Measurements from ENCODE around the gene VPS41.
"Not testable (repeated sequence)": the region's sequence is repeated elsewhere in the genome, so short reads cannot be mapped to it uniquely, and the experiment has no call there.

Gene VPS41

GRCh38 chr7:38953227-38953626 lies 44.2 kb upstream of the VPS41 start:
- TF ChIP-seq EZH2 (optimal IDR thresholded peaks at IDR 0.05; ENCODE audit: low read depth, low read length) (no peak), EZH2phosphoT487 (IDR thresholded peaks at IDR 0.05; ENCODE audit: low read length) (no peak), CTCF (IDR thresholded peaks at IDR 0.05; ENCODE audit: low read length) (no peak)
- Histone ChIP-seq H3K27me3 (replicated peaks; ENCODE audit: insufficient read depth, low read length) (no peaks in the 10 kb centered on the region), H3K9ac (ENCODE audit: low read length) (no peak overlapping the region), H3K4me3 (ENCODE audit: low read length) (no peak overlapping the region), H3K9me3 (replicated peaks; ENCODE audit: insufficient read depth, low read length) (no peaks in the 10 kb centered on the region), H3K4me1 (ENCODE audit: low read length) (no peaks in the 10 kb centered on the region), H3K27ac (ENCODE audit: low read length) (no peak overlapping the region), H3K4me2 (ENCODE audit: low read depth, low read length) (no peak overlapping the region), H3F3A (ENCODE audit: insufficient read depth, low read length) (no peaks in the 10 kb centered on the region), H3K36me3 (replicated peaks; ENCODE audit: insufficient read depth, low read length) (no peaks in the 10 kb centered on the region), H3K79me2 (ENCODE audit: low read length) (no peaks in the 10 kb centered on the region), H2AFZ (ENCODE audit: low read length) (no peak overlapping the region), H4K20me1 (ENCODE audit: insufficient read depth, low read length) (no peaks in the 10 kb centered on the region), H3K9me2 (replicated peaks; ENCODE audit: insufficient read depth, low read length) (no peaks in the 10 kb centered on the region)
- no peak for DNase-seq

GRCh38 chr7:38951213-38951612 lies 42.2 kb upstream of the VPS41 start:
- H4K20me1 ChIP-seq (ENCODE audit: insufficient read depth, low read length), result no peaks in the 10 kb centered on the region
- H3F3A ChIP-seq (ENCODE audit: insufficient read depth, low read length), result no peaks in the 10 kb centered on the region
- DNase-seq, result no peak
- no peak overlapping the region for H3K9ac ChIP-seq (ENCODE audit: low read length)
- H3K4me1 ChIP-seq (ENCODE audit: low read length), result no peaks in the 10 kb centered on the region
- H3K27ac ChIP-seq (ENCODE audit: low read length), result no peak overlapping the region
- TF ChIP-seq EZH2phosphoT487 (IDR thresholded peaks at IDR 0.05; ENCODE audit: low read length), result no peak
- TF ChIP-seq CTCF (IDR thresholded peaks at IDR 0.05; ENCODE audit: low read length), result no peak
- no peak for TF ChIP-seq EZH2 (optimal IDR thresholded peaks at IDR 0.05; ENCODE audit: low read depth, low read length)
- H3K4me2 ChIP-seq (ENCODE audit: low read depth, low read length), result no peak overlapping the region
- H3K4me3 ChIP-seq (ENCODE audit: low read length), result no peak overlapping the region
- no peaks in the 10 kb centered on the region for H3K9me2 ChIP-seq (replicated peaks; ENCODE audit: insufficient read depth, low read length)
- no peaks in the 10 kb centered on the region for H3K27me3 ChIP-seq (replicated peaks; ENCODE audit: insufficient read depth, low read length)
- no peaks in the 10 kb centered on the region for H3K79me2 ChIP-seq (ENCODE audit: low read length)
- no peak overlapping the region for H2AFZ ChIP-seq (ENCODE audit: low read length)
- no peaks in the 10 kb centered on the region for H3K36me3 ChIP-seq (replicated peaks; ENCODE audit: insufficient read depth, low read length)
- H3K9me3 ChIP-seq (replicated peaks; ENCODE audit: insufficient read depth, low read length), result no peaks in the 10 kb centered on the region

GRCh38 chr7:38950309-38950708 lies 41.3 kb upstream of the VPS41 start:
- DNase-seq, result peak; percentile 13
- Histone ChIP-seq H3F3A (ENCODE audit: insufficient read depth, low read length) (no peaks in the 10 kb centered on the region), H3K9me3 (replicated peaks; ENCODE audit: insufficient read depth, low read length) (no peaks in the 10 kb centered on the region), H3K27ac (ENCODE audit: low read length) (no peak overlapping the region), H2AFZ (ENCODE audit: low read length) (no peak overlapping the region), H3K4me1 (ENCODE audit: low read length) (no peaks in the 10 kb centered on the region), H3K9ac (ENCODE audit: low read length) (no peak overlapping the region), H4K20me1 (ENCODE audit: insufficient read depth, low read length) (no peaks in the 10 kb centered on the region), H3K79me2 (ENCODE audit: low read length) (no peaks in the 10 kb centered on the region), H3K36me3 (replicated peaks; ENCODE audit: insufficient read depth, low read length) (no peaks in the 10 kb centered on the region), H3K27me3 (replicated peaks; ENCODE audit: insufficient read depth, low read length) (no peaks in the 10 kb centered on the region), H3K4me2 (ENCODE audit: low read depth, low read length) (no peak overlapping the region), H3K9me2 (replicated peaks; ENCODE audit: insufficient read depth, low read length) (no peaks in the 10 kb centered on the region), H3K4me3 (ENCODE audit: low read length) (no peak overlapping the region)
- TF ChIP-seq EZH2 (optimal IDR thresholded peaks at IDR 0.05; ENCODE audit: low read depth, low read length) (no peak), CTCF (IDR thresholded peaks at IDR 0.05; ENCODE audit: low read length) (no peak), EZH2phosphoT487 (IDR thresholded peaks at IDR 0.05; ENCODE audit: low read length) (no peak)

- H3K9me2 ChIP-seq (replicated peaks; ENCODE audit: insufficient read depth, low read length); H4K20me1 ChIP-seq (ENCODE audit: insufficient read depth, low read length); H3K4me1 ChIP-seq (ENCODE audit: low read length); H3K27me3 ChIP-seq (replicated peaks; ENCODE audit: insufficient read depth, low read length); H3F3A ChIP-seq (ENCODE audit: insufficient read depth, low read length); H3K9ac ChIP-seq (ENCODE audit: low read length); H3K9me3 ChIP-seq (replicated peaks; ENCODE audit: insufficient read depth, low read length); H3K79me2 ChIP-seq (ENCODE audit: low read length); H3K4me3 ChIP-seq (ENCODE audit: low read length); H2AFZ ChIP-seq (ENCODE audit: low read length); H3K4me2 ChIP-seq (ENCODE audit: low read depth, low read length); DNase-seq; H3K27ac ChIP-seq (ENCODE audit: low read length); H3K36me3 ChIP-seq (replicated peaks; ENCODE audit: insufficient read depth, low read length): not testable (repeated sequence)
Observed at GRCh38 chr7:38947541-38947940, 38.5 kb upstream of the VPS41 start.

Measured in MM.1S (cell line).